B cell (primary cell): ENCODE results near the gene OTUD6A.

ENCODE experiments used
- CTCF ChIP-seq: fragments of 200-600 bp; IDR thresholded peaks from one replicate; pipeline ENCODE4 v1.8.0; 2022; ENCODE audit warnings: antibody characterized with exemption, mild to moderate bottlenecking
- EZH2 ChIP-seq: IDR thresholded peaks from 2 replicates; pipeline ENCODE4 v1.6.1; 2012; ENCODE audit warnings: borderline replicate concordance, low read depth, mild to moderate bottlenecking, moderate library complexity, low read length; ENCODE audit not compliant: insufficient read depth, poor library complexity, severe bottlenecking

GRCh38 chrX:70038951-70039350 lies 23.3 kb upstream of the OTUD6A start:
- TF ChIP-seq CTCF (no peak), EZH2 (no peak)
